ENCODE results near the gene RNF128. TPM values are rescaled to one million over a fixed set of nuclear protein-coding genes. Genes with fewer than 3 reads are reported as not detected.
A peak's percentile ranks its signal among the peaks of the same experiment; 100 is the strongest.

Gene RNF128
- polyA plus RNA-seq, 1 donor (not counting 4 experiments of a cell fraction or from before 2014, with no cell fraction given) = 20.1 TPM

- Histone ChIP-seq H3K9me1 (ENCODE audit: control insufficient read depth, extremely low read depth, insufficient read depth, low read length) (no peaks in the 10 kb centered on the region), H3K27me3 (ENCODE audit: control insufficient read depth, extremely low read depth, insufficient read depth, low read length) (no peaks in the 10 kb centered on the region), H4K20me1 (ENCODE audit: control insufficient read depth, extremely low read depth, insufficient read depth, low read length) (no peaks in the 10 kb centered on the region), H3K79me2 (ENCODE audit: control insufficient read depth, insufficient read depth, low read length) (no peaks in the 10 kb centered on the region), H2AFZ (ENCODE audit: control insufficient read depth, low read length) (no peak overlapping the region), H3K9me3 (ENCODE audit: control insufficient read depth, low read depth, low read length) (no peaks in the 10 kb centered on the region), H3K4me1 (ENCODE audit: control insufficient read depth, extremely low read depth, insufficient read depth, low read length) (peaks cover 6% of the 10 kb centered on the region), H3K4me3 (ENCODE audit: control insufficient read depth in 2 of 3, extremely low read depth in 1 of 3, insufficient read depth in 2 of 3, low read depth in 1 of 3, low read length in 3 of 3) (no peak overlapping the region), H3K36me3 (ENCODE audit: control insufficient read depth in 2 of 2, extremely low read depth in 1 of 2, insufficient read depth in 2 of 2, low read length in 2 of 2) (no peaks in the 10 kb centered on the region), H3K9ac (ENCODE audit: control insufficient read depth, extremely low read depth, insufficient read depth, low read length) (no peak overlapping the region), H3K4me2 (ENCODE audit: control insufficient read depth, extremely low read depth, insufficient read depth, low read depth, low read length) (no peak overlapping the region), H3K27ac (ENCODE audit: control insufficient read depth, insufficient read depth, low read length) (no peak overlapping the region)
- DNase-seq (ENCODE audit: low read depth, low spot score) (no peak), FAIRE-seq (peak; percentile 62)
- dilution Hi-C loops (cut with MboI; ENCODE audit: extremely low pct_ligation_motif_present, low sequenced_read_pairs) = no loop called here
- TF ChIP-seq CTCF (optimal IDR thresholded peaks at IDR 0.05 in 1 of 3, IDR thresholded peaks at IDR 0.05 in 1 of 3, conservative IDR thresholded peaks at IDR 0.05 in 1 of 3; ENCODE audit: extremely low read depth in 1 of 3, insufficient read depth in 2 of 3, low read length in 3 of 3) = no peak
- no peak for TF ChIP-seq EZH2 (IDR thresholded peaks at IDR 0.05; ENCODE audit: low read length)
These were observed 23.9 kb upstream of the RNF128 start for GRCh38 chrX:106702636-106703035.

- no peak for FAIRE-seq
- H2AFZ ChIP-seq (ENCODE audit: control insufficient read depth, low read length) = no peak overlapping the region
These were observed 20.0 kb upstream of the RNF128 start for GRCh38 chrX:106706466-106706865.

More at GRCh38 chrX:106706466-106706865, 20.0 kb upstream of the RNF128 start:
- Histone ChIP-seq H3K9ac (ENCODE audit: control insufficient read depth, extremely low read depth, insufficient read depth, low read length) (no peak overlapping the region), H3K4me3 (ENCODE audit: control insufficient read depth in 2 of 3, extremely low read depth in 1 of 3, insufficient read depth in 2 of 3, low read depth in 1 of 3, low read length in 3 of 3) (no peak overlapping the region), H3K27me3 (ENCODE audit: control insufficient read depth, extremely low read depth, insufficient read depth, low read length) (no peaks in the 10 kb centered on the region), H3K9me3 (ENCODE audit: control insufficient read depth, low read depth, low read length) (no peaks in the 10 kb centered on the region), H3K4me1 (ENCODE audit: control insufficient read depth, extremely low read depth, insufficient read depth, low read length) (peaks cover 13% of the 10 kb centered on the region), H3K79me2 (ENCODE audit: control insufficient read depth, insufficient read depth, low read length) (no peaks in the 10 kb centered on the region), H4K20me1 (ENCODE audit: control insufficient read depth, extremely low read depth, insufficient read depth, low read length) (no peaks in the 10 kb centered on the region), H3K27ac (ENCODE audit: control insufficient read depth, insufficient read depth, low read length) (no peak overlapping the region), H3K36me3 (ENCODE audit: control insufficient read depth in 2 of 2, extremely low read depth in 1 of 2, insufficient read depth in 2 of 2, low read length in 2 of 2) (no peaks in the 10 kb centered on the region), H3K4me2 (ENCODE audit: control insufficient read depth, extremely low read depth, insufficient read depth, low read depth, low read length) (no peak overlapping the region), H3K9me1 (ENCODE audit: control insufficient read depth, extremely low read depth, insufficient read depth, low read length) (no peaks in the 10 kb centered on the region)
- dilution Hi-C loops (cut with MboI; ENCODE audit: extremely low pct_ligation_motif_present, low sequenced_read_pairs) = no loop called here
- no peak for DNase-seq (ENCODE audit: low read depth, low spot score)
- TF ChIP-seq CTCF (optimal IDR thresholded peaks at IDR 0.05 in 1 of 3, IDR thresholded peaks at IDR 0.05 in 1 of 3, conservative IDR thresholded peaks at IDR 0.05 in 1 of 3; ENCODE audit: extremely low read depth in 1 of 3, insufficient read depth in 2 of 3, low read length in 3 of 3) (no peak), EZH2 (IDR thresholded peaks at IDR 0.05; ENCODE audit: low read length) (no peak)

All from keratinocyte (primary cell).